IPS DF 6.9 (cell line): Measurements from ENCODE around the gene PLBD2.

Source experiments
- DNase-seq: peaks from one replicate; pipeline ENCODE4 v3.0.0-alpha.2; 2013; ENCODE audit warnings: low read depth, low spot score
- H3K27ac ChIP-seq: one replicate; pipeline ENCODE4 v1.5.1; 2013; ENCODE audit warnings: low read length, control low read depth
- H3K27me3 ChIP-seq: 2 replicates; pipeline ENCODE4 v1.6.1; 2013; ENCODE audit warnings: mild to moderate bottlenecking, low read length; ENCODE audit not compliant: control insufficient read depth, insufficient read depth
- H3K36me3 ChIP-seq: 2 replicates; pipeline ENCODE4 v1.6.1; 2013; ENCODE audit warnings: low read length; ENCODE audit not compliant: control insufficient read depth, insufficient read depth
- H3K4me1 ChIP-seq: 2 replicates; pipeline ENCODE4 v1.6.1; 2013; ENCODE audit warnings: low read length; ENCODE audit not compliant: control insufficient read depth, insufficient read depth
- H3K4me3 ChIP-seq: 2 replicates; pipeline ENCODE4 v1.5.1; 2013; ENCODE audit warnings: mild to moderate bottlenecking, low read length
- H3K9me3 ChIP-seq: 2 replicates; pipeline ENCODE4 v1.6.1; 2013; ENCODE audit warnings: low read length, inconsistent platforms; ENCODE audit not compliant: control insufficient read depth, insufficient read depth
- WGBS: extraction: QIAGEN DNeasy Blood & Tissue Kit; methylation state at CpG from one replicate; pipeline ENCODE4 v1.1.7; 2013; ENCODE audit warnings: mixed read lengths, missing lambda C conversion rate; ENCODE audit not compliant: insufficient read length, insufficient coverage; 5-methylcytosine and 5-hydroxymethylcytosine counted together

The PLBD2 gene

GRCh38 chr12:113322343-113322742 lies 36.0 kb upstream of the PLBD2 start:
- peaks cover 7% of the 10 kb centered on the region for H3K36me3 ChIP-seq
- no CpG with 5 or more reads among the region's 2 CpGs for whole genome bisulfite sequencing

GRCh38 chr12:113325916-113326315 lies 32.5 kb upstream of the PLBD2 start:
- DNase-seq, result no peak
- no peaks in the 10 kb centered on the region for H3K9me3 ChIP-seq
- no CpG with 5 or more reads among the region's 3 CpGs for WGBS
- H3K27me3 ChIP-seq, result no peaks in the 10 kb centered on the region
- H3K4me3 ChIP-seq, result no peak overlapping the region
- no peaks in the 10 kb centered on the region for H3K36me3 ChIP-seq
- no peaks in the 10 kb centered on the region for H3K4me1 ChIP-seq
- no peak overlapping the region for H3K27ac ChIP-seq

More at GRCh38 chr12:113322343-113322742, 36.0 kb upstream of the PLBD2 start:
- Histone ChIP-seq H3K4me1 (no peaks in the 10 kb centered on the region; the same call in 1 of the 2 replicates), H3K27me3 (no peaks in the 10 kb centered on the region), H3K4me3 (no peak overlapping the region), H3K27ac (no peak overlapping the region), H3K9me3 (no peaks in the 10 kb centered on the region)
- DNase-seq, result no peak

GRCh38 chr12:113326775-113327395 lies 31.5 kb upstream of the PLBD2 start:
- Histone ChIP-seq H3K9me3 (no peaks in the 10 kb centered on the region), H3K27ac (no peak overlapping the region), H3K4me3 (no peak overlapping the region), H3K36me3 (no peaks in the 10 kb centered on the region), H3K27me3 (no peaks in the 10 kb centered on the region), H3K4me1 (no peaks in the 10 kb centered on the region)
- no peak for DNase-seq
- no CpG with 5 or more reads among the region's 4 CpGs for WGBS

GRCh38 chr12:113328368-113328889 lies 30.0 kb upstream of the PLBD2 start:
- Histone ChIP-seq H3K36me3 (no peaks in the 10 kb centered on the region), H3K27me3 (no peaks in the 10 kb centered on the region), H3K9me3 (no peaks in the 10 kb centered on the region), H3K4me3 (no peak overlapping the region), H3K4me1 (no peaks in the 10 kb centered on the region; the same call in 1 of the 2 replicates), H3K27ac (no peak overlapping the region)
- no peak for DNase-seq
- no CpG with 5 or more reads among the region's 5 CpGs for WGBS

DNA sequence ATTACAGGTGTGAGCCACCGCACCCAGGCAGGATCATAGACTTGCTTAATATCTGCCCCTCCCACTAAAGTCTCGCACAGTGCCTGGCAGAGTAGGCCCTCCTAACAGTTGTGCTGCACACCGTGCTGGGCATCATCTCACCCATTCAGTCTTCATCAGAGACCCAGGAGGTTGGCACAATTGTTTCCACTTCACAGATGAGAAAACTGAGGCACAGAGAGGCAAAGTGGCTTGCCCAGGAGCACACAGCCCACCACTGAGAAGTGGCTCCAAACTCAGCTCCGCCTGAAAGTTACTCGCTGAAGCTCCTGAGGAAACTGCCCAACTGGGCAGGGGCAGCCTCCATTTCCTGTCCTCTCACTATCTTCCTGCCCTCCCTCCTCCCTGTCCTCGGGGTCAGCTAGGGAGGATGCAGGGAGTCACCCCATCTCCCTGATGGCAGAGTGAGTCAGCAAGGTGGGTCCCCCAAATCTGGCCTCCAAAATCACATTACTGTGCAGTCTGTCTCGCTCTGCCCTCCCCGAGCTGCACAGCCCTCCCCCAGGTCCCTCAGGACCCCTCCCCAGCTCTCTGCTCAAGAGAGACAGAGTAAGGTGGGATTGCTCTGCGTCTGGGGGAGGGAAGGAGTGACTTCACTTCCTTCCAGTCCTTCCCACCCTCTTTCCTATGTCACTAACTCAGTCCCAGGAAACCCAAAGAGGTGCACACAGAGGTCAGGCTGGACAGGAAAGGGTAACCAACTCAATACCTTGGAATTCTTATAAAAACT lies 29.2 kb upstream of the PLBD2 start:
- no CpG with 5 or more reads among the region's 9 CpGs for WGBS
- H3K27me3 ChIP-seq, result no peaks in the 10 kb centered on the region; the same call in 1 of the 2 replicates
- peaks cover 2% of the 10 kb centered on the region; the same call in 1 of the 2 replicates for H3K4me1 ChIP-seq
- no peaks in the 10 kb centered on the region for H3K36me3 ChIP-seq
- no peak overlapping the region for H3K27ac ChIP-seq
- no peak overlapping the region for H3K4me3 ChIP-seq
- DNase-seq, result no peak
- no peaks in the 10 kb centered on the region for H3K9me3 ChIP-seq

DNA sequence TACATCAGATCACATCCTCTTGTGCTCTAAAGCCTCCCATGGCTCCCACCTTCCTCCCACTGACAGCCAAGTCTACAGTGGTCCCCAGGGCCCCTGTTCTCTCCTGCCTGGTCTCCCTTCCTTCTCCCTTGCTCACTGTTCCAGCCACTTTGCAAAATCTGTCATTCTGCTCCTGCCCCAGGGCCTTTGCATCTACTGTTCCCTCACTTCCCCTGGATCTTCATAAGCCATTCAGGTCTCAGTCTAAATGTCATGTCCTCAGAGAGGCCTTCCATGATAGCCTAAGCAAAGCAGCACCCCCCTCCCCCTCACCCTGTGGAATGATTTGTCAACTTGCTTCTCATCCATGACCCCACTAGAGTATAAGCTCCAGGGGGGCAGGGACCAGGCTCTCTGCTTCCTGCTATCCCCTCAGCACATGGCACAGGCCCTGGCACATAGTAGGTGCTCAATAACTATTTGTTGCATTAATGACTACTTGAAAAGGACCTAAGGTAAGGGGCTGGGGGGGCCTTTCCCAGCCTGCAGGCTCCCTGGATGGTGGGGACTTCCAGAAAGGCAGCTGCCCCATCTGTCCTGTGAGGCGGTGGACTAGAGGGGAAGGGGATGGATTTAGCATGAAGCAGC lies 28.5 kb upstream of the PLBD2 start:
- no peak overlapping the region for H3K4me3 ChIP-seq
- WGBS, result no CpG with 5 or more reads among the region's 1 CpG
- no peaks in the 10 kb centered on the region; the same call in 1 of the 2 replicates for H3K27me3 ChIP-seq
- no peak for DNase-seq
- no peak overlapping the region for H3K27ac ChIP-seq
- no peaks in the 10 kb centered on the region for H3K9me3 ChIP-seq
- H3K4me1 ChIP-seq, result peaks cover 2% of the 10 kb centered on the region; the same call in 1 of the 2 replicates
- H3K36me3 ChIP-seq, result no peaks in the 10 kb centered on the region

DNA sequence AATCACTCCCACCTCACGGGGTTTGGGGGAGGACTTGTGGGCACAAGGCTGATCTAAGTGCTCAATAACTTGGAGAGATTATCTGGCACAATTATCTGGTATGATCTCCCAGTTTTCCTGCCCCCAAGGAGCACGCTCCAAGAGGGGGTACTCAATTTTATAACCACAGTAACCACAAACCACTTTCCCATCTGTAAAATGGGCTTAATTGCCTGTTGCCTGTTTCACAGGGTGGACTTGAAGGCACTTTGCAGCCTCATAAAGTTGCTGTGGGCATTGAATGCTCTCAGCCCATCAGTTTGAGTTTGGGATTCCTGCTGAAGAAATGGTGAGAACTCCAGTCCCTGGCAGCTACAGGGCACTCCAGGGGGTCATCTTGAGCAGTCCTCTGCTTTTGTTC lies 27.9 kb upstream of the PLBD2 start:
- Histone ChIP-seq H3K4me3 (no peak overlapping the region), H3K4me1 (peaks cover 2% of the 10 kb centered on the region; the same call in 1 of the 2 replicates), H3K27ac (no peak overlapping the region), H3K27me3 (no peaks in the 10 kb centered on the region; the same call in 1 of the 2 replicates), H3K36me3 (no peaks in the 10 kb centered on the region), H3K9me3 (no peaks in the 10 kb centered on the region)
- DNase-seq, result no peak
- WGBS, result no CpG with 5 or more reads among the region's 2 CpGs

DNA sequence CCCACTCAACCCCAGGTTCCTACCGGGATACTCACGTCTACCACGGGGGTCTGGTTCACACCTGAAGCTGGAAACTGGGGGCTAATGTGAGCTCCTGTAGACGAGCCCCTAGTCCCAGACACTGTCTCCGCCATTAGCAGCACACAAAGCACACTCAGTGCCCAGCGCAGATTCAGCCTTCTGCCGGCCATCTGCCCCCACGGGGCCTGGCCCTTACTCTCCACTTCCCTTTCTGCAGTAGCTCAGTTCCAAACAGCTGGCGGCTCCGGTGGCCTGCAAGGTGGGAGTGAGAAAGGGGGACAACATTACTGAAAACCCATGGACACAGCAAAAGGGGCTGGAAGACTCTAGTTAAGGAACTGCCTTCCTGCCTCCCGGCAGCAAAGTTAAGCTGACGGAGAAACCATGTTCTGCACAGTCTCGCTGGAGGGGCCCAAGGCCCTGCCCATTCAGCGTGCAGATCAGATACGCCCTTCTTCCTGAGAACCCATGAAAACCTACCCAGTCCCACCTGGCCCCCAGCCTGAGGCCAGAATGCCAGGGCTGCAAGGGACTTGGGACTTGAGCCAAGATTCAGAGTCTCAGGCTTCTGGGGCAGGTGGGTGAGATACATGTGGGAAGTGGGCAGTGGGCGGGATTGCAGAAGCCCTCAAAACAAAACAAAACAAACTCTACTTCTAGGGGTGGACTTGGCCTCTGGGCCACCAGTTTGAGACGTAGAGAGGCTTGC lies 25.5 kb upstream of the PLBD2 start:
- no peaks in the 10 kb centered on the region for H3K9me3 ChIP-seq

DNA sequence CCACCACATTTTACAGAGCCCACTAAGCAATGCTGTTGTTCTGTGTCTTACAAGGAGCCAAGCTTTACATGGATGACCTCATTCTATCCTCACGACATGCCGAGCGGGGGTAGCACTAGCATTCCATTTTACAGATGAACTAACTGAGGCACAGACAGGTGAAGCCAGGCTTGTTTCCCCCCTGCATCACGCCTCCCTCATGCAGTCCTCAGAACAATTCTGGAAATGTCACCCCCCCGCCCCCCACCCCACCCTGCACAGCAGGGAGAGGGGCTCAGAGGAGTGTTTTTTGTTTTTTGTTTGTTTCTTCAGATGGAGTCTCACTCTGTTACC lies 25.0 kb upstream of the PLBD2 start:
- Histone ChIP-seq H3K27ac (no peak overlapping the region), H3K36me3 (no peaks in the 10 kb centered on the region), H3K27me3 (no peaks in the 10 kb centered on the region; the same call in 1 of the 2 replicates), H3K4me3 (no peak overlapping the region), H3K9me3 (no peaks in the 10 kb centered on the region), H3K4me1 (peaks cover 2% of the 10 kb centered on the region; the same call in 1 of the 2 replicates)
- DNase-seq, result no peak
- WGBS, result no CpG with 5 or more reads among the region's 5 CpGs

More for the DNA sequence above, 25.5 kb upstream of the PLBD2 start:
- Histone ChIP-seq H3K27me3 (no peaks in the 10 kb centered on the region; the same call in 1 of the 2 replicates), H3K36me3 (no peaks in the 10 kb centered on the region), H3K4me1 (peaks cover 2% of the 10 kb centered on the region; the same call in 1 of the 2 replicates), H3K4me3 (no peak overlapping the region), H3K27ac (no peak overlapping the region)
- WGBS, result no CpG with 5 or more reads among the region's 17 CpGs
- no peak for DNase-seq
